Lower leg skin (tissue), 4 donors: ENCODE results near the gene ECE1. TPM values are rescaled to one million over a fixed set of nuclear protein-coding genes. Genes with fewer than 3 reads are reported as not detected.

ENCODE experiments used
- DNase-seq, 2 donors: peaks; one replicate each; pipeline ENCODE4 v3.0.0-alpha.2; 2019; ENCODE audit warnings: low spot score in 2 of 2
- H3K4me3 ChIP-seq: fragments of 200-600 bp; sonication (generic); 2 replicates; pipeline ENCODE4 v1.5.1; 2017; ENCODE audit warnings: mild to moderate bottlenecking, low read depth; ENCODE audit not compliant: poor library complexity, severe bottlenecking
- POLR2A ChIP-seq, 2 donors: fragments of 450-650 bp; IDR thresholded peaks; one replicate each; pipeline ENCODE4 v1.6.1; 2016 to 2017; ENCODE audit warnings: antibody characterized with exemption in 2 of 2, mild to moderate bottlenecking in 1 of 2, moderate library complexity in 1 of 2
- WGBS, 2 donors: methylation state at CpG; one replicate each; pipeline ENCODE4 v1.1.5; 2018; 5-methylcytosine and 5-hydroxymethylcytosine counted together
- intact Hi-C: fragments of 100-400 bp; cut with DNase I; formaldehyde crosslinking; loops from one replicate; pipeline ENCODE4 v1.15.0; 2023; ENCODE audit warnings: low total_unique reads
- total RNA-seq, 4 donors: library from RNA; depleted of rRNA; stranded (reverse); fragments of >200 nt; gene quantifications; one replicate each; pipeline ENCODE4 v1.1.0, GENCODE V29; 2016
- TF ChIP-seq, protein P1 (sequence below), 3 donors: fragments of 450-650 bp; IDR thresholded peaks; one replicate each; pipeline ENCODE4 v1.5.1; 2016; ENCODE audit warnings: antibody characterized with exemption in 3 of 3, mild to moderate bottlenecking in 3 of 3, moderate library complexity in 2 of 3

Gene ECE1
- total RNA-seq, 4 donors from 2014 or later = 37.1 to 68.9 (median 48.3) TPM

DNA sequence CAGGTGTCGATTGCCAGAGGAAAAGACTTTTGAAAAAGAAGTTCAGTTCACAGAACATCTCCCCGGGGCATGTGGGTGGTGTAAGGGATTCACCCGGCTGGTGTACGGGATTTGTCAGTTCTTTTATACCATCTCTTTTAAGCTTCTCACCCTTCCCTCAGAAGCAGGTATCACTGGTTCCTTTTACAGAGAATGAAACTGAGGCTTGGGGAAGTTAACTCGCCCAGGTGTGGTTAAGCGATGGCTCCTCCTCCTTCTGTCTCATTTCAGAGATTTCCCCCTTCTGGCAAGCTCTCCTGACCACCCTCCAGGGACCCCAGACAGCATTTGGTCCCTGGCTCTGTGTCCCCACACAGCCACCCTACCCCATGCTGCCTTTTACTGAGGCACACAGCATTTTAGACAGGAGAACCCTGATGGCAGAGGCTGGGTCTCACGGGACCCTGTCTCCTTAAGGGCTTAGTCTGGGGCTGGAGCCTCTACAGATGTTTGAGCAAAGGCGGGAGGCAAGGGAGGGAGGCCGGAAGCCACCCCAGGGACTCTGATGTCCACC, 2.8 kb upstream of the ECE1 start:
- TF ChIP-seq, protein P1, sequence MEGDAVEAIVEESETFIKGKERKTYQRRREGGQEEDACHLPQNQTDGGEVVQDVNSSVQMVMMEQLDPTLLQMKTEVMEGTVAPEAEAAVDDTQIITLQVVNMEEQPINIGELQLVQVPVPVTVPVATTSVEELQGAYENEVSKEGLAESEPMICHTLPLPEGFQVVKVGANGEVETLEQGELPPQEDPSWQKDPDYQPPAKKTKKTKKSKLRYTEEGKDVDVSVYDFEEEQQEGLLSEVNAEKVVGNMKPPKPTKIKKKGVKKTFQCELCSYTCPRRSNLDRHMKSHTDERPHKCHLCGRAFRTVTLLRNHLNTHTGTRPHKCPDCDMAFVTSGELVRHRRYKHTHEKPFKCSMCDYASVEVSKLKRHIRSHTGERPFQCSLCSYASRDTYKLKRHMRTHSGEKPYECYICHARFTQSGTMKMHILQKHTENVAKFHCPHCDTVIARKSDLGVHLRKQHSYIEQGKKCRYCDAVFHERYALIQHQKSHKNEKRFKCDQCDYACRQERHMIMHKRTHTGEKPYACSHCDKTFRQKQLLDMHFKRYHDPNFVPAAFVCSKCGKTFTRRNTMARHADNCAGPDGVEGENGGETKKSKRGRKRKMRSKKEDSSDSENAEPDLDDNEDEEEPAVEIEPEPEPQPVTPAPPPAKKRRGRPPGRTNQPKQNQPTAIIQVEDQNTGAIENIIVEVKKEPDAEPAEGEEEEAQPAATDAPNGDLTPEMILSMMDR (IDR thresholded peaks at IDR 0.05) = no peak
- TF ChIP-seq POLR2A (IDR thresholded peaks at IDR 0.05) = no peak
- intact Hi-C loops = no loop called here
- DNase-seq = no peak
- WGBS, 2 donors = 49 to 56% methylated on average over 9 of the region's 9 CpGs
- H3K4me3 ChIP-seq = no peak overlapping the region

DNA sequence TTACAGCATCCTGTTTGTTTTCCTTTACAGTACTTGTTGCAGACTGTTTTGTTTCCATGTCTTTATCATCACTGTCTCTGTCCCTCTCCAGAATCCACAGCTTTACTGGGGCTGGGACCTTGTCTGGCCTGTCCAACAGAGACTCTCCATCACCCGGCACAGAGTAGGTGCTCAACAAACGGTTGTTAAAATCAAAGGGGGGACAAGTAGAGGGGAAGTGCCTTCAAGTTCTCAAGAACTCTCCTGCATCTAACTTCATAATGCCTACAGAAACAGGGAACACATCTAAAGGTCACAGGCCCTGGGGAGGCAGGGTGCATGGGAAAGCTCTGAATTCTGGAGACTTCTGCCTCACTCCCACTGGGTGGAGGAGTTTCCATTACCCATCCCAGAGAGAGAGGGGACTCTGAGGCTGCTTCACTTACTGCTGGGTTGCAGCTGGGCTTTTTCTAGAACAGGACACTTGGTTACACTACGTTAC, 2.3 kb upstream of the ECE1 start:
- WGBS, 2 donors = 63 to 64% methylated on average over 3 of the region's 3 CpGs
- no peak for DNase-seq
- H3K4me3 ChIP-seq = no peak overlapping the region
- no peak for TF ChIP-seq POLR2A (IDR thresholded peaks at IDR 0.05)
- TF ChIP-seq, protein P1 (IDR thresholded peaks at IDR 0.05) = no peak
- intact Hi-C loops = no loop called here

GRCh38 chr1:21291964-21292363, 1.7 kb upstream of the ECE1 start:
- WGBS, 2 donors = 95 to 97% methylated on average over 7 of the region's 7 CpGs
- H3K4me3 ChIP-seq = no peak overlapping the region
- no peak for TF ChIP-seq POLR2A (IDR thresholded peaks at IDR 0.05)
- TF ChIP-seq, protein P1 (IDR thresholded peaks at IDR 0.05) = no peak
- no peak for DNase-seq
- intact Hi-C loops = no loop called here

DNA sequence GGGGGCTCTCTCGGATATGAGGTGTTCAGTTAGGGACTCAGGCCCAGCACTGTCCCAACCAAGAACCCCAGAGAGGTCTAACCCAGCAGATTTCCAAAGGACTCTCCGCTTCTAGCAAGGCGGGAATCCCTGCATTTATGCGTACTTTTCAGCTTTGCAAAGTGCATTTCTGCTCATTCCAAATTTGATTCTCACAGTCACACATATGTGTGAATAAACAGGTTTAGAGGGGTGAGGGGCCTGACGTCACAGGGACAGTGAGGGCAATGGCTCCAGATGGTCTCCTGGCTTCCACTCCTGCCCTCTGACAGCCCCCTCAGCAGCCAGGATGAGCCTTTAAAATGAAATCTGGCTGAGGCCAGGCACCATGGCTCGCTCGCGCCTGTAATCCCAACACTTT, 921 bp upstream of the ECE1 start:
- no peak overlapping the region for H3K4me3 ChIP-seq
- no peak for TF ChIP-seq POLR2A (IDR thresholded peaks at IDR 0.05)
- TF ChIP-seq, protein P1 (IDR thresholded peaks at IDR 0.05) = no peak
- intact Hi-C loops = no loop called here
- 92 to 94% methylated on average over 8 of the region's 8 CpGs for WGBS, 2 donors
- no peak for DNase-seq

DNA sequence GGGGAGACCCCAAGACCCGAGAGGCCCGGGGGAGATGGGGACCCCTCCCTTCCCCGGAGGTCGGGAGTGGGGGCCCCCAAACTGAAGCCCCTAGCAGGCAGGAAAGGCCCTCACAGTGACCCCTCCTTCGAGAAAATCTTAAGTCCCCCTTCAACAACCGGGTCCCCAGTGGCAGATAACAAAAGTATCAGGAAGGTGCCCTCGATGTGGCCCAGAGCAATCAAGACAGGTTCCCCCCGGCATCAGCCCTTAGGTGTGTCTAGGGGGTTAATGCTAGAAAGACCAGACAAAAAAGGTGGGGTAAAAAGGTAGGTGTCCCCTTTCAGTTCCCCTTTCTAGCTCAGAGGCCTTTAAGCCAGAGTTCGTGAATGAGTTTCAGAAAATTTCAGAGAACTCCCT, 282 bp upstream of the ECE1 start:
- DNase-seq = no peak
- intact Hi-C loops = no loop called here
- TF ChIP-seq, protein P1 (IDR thresholded peaks at IDR 0.05) = no peak
- no peak for TF ChIP-seq POLR2A (IDR thresholded peaks at IDR 0.05)
- H3K4me3 ChIP-seq = no peak overlapping the region
- WGBS, 2 donors = 6 to 11% methylated on average over 9 of the region's 9 CpGs

- 54 to 59% methylated on average over 8 of the region's 8 CpGs for WGBS, 2 donors
- DNase-seq = no peak
- peak overlapping the region; percentile 29 for H3K4me3 ChIP-seq
- intact Hi-C loops = no loop called here
- no peak for TF ChIP-seq POLR2A (IDR thresholded peaks at IDR 0.05)
- TF ChIP-seq, protein P1 (IDR thresholded peaks at IDR 0.05) = no peak
Measured at GRCh38 chr1:21289127-21289526, 1.1 kb downstream of the ECE1 start.
